HG02973 (cell line): ENCODE results near the gene HACD2.
"Not testable (repeated sequence)": the region's sequence is repeated elsewhere in the genome, so short reads cannot be mapped to it uniquely, and the experiment has no call there.

Source experiments
- ATAC-seq: cut with Tn5 transposase; IDR thresholded peaks from one replicate; pipeline ENCODE4 v1.9.1; 2021; ENCODE audit warnings: moderate library complexity; ENCODE audit not compliant: unreplicated experiment

The HACD2 gene

GRCh38 chr3:123611674-123612073 is 26.8 kb upstream of the HACD2 start:
- ATAC-seq, result not testable (repeated sequence)

GRCh38 chr3:123611082-123611481 is 26.2 kb upstream of the HACD2 start:
- no peak for ATAC-seq

GRCh38 chr3:123610331-123610730 is 25.5 kb upstream of the HACD2 start:
- ATAC-seq, result no peak

GRCh38 chr3:123609063-123609462 is 24.2 kb upstream of the HACD2 start:
- no peak for ATAC-seq

GRCh38 chr3:123608263-123608937 is 23.5 kb upstream of the HACD2 start:
- ATAC-seq, result no peak

- ATAC-seq, result no peak
These were observed 21.7 kb upstream of the HACD2 start for GRCh38 chr3:123606527-123606926.

GRCh38 chr3:123605789-123606234 is 21.0 kb upstream of the HACD2 start:
- ATAC-seq, result peak; percentile 68

GRCh38 chr3:123603153-123603552 is 18.3 kb upstream of the HACD2 start:
- ATAC-seq, result not testable (repeated sequence)

- no peak for ATAC-seq
These were observed 17.5 kb upstream of the HACD2 start for GRCh38 chr3:123602325-123602724.

- not testable (repeated sequence) for ATAC-seq
These were observed 16.0 kb upstream of the HACD2 start for GRCh38 chr3:123600863-123601262.

- no peak for ATAC-seq
These were observed 12.7 kb upstream of the HACD2 start for GRCh38 chr3:123597561-123597960.

GRCh38 chr3:123595396-123596180 is 10.7 kb upstream of the HACD2 start:
- no peak for ATAC-seq

GRCh38 chr3:123593381-123593780 is 8.5 kb upstream of the HACD2 start:
- no peak for ATAC-seq

GRCh38 chr3:123590685-123591450 is 6.0 kb upstream of the HACD2 start:
- no peak for ATAC-seq

- no peak for ATAC-seq
These were observed 2.5 kb upstream of the HACD2 start for GRCh38 chr3:123587401-123587800.

- ATAC-seq, result no peak
These were observed 2.1 kb upstream of the HACD2 start for GRCh38 chr3:123586968-123587367.

- no peak for ATAC-seq
These were observed 1.3 kb upstream of the HACD2 start for GRCh38 chr3:123586131-123586530.

- ATAC-seq, result peak; percentile 25
These were observed 417 bp downstream of the HACD2 start for GRCh38 chr3:123584284-123584987.

GRCh38 chr3:123583561-123583960 is 1.3 kb downstream of the HACD2 start:
- ATAC-seq, result no peak

- no peak for ATAC-seq
These were observed 2.5 kb downstream of the HACD2 start for GRCh38 chr3:123582315-123582714.

- no peak for ATAC-seq
These were observed 8.7 kb downstream of the HACD2 start for GRCh38 chr3:123576122-123576521.
